IMR-90 (cell line): ENCODE results near the gene GPR35. TPM values are rescaled to one million over a fixed set of nuclear protein-coding genes. Genes with fewer than 3 reads are reported as not detected.

Source experiments
- ATAC-seq: fragments of 200-7000 bp; cut with Tn5 transposase; 2 replicates; pipeline ENCODE4 v1.9.1; 2020; ENCODE audit warnings: low read depth, mild to moderate bottlenecking, moderate library complexity
- BruUV-seq: library from RNA; stranded (reverse); fragments of 400-500 nt; replicated peaks from 2 replicates; lab custom pipeline; 2021; lab: Mats Ljungman, UMichigan
- CTCF ChIA-PET: fragments of 300-600 bp; formaldehyde crosslinking; extraction: SDS; loops from one replicate; lab custom pipeline; 2021; ENCODE audit warnings: antibody characterized with exemption; lab: Yijun Ruan, JAX
- POLR2A ChIA-PET: fragments of 300-600 bp; sonication (Branson Sonifier 250); formaldehyde crosslinking; loops from one replicate; lab custom pipeline; 2022; ENCODE audit warnings: antibody characterized with exemption; ENCODE audit not compliant: unreplicated experiment; lab: Charles Lee
- DNase-seq: peaks from one replicate; pipeline ENCODE4 v3.0.0; 2013
- H2AFZ ChIP-seq: replicated peaks from 2 replicates; pipeline ENCODE3; 2013; ENCODE audit warnings: low read length, mild to moderate bottlenecking; ENCODE audit not compliant: poor library complexity
- H2AK5ac ChIP-seq: 2 replicates; pipeline ENCODE4 v1.6.1; 2013; ENCODE audit warnings: low read depth, low read length, inconsistent platforms
- H2AK9ac ChIP-seq: replicated peaks from 2 replicates; pipeline ENCODE3; 2013; ENCODE audit warnings: mild to moderate bottlenecking, low read depth, low read length, moderate library complexity; ENCODE audit not compliant: poor library complexity
- H2BK120ac ChIP-seq: 2 replicates; pipeline ENCODE4 v1.6.1; 2013; ENCODE audit warnings: low read depth, low read length, inconsistent platforms
- H2BK15ac ChIP-seq: 3 replicates; pipeline ENCODE4 v1.6.1; 2013; ENCODE audit warnings: low read depth, low read length, inconsistent platforms
- H2BK20ac ChIP-seq: 2 replicates; pipeline ENCODE4 v1.6.1; 2013; ENCODE audit warnings: low read depth, mild to moderate bottlenecking, inconsistent platforms, low read length, moderate library complexity
- H2BK5ac ChIP-seq: 2 replicates; pipeline ENCODE4 v1.6.1; 2013; ENCODE audit warnings: mild to moderate bottlenecking, low read depth, low read length, inconsistent platforms; ENCODE audit not compliant: poor library complexity, severe bottlenecking
- H3K14ac ChIP-seq: replicated peaks from 2 replicates; pipeline ENCODE4 v1.6.1; 2013; ENCODE audit warnings: low read depth, low read length, inconsistent platforms
- H3K18ac ChIP-seq: 2 replicates; pipeline ENCODE4 v1.6.1; 2013; ENCODE audit warnings: low read depth, low read length, control low read depth
- H3K23ac ChIP-seq: 2 replicates; pipeline ENCODE4 v1.6.1; 2013; ENCODE audit warnings: low read depth, low read length, inconsistent platforms
- H3K27ac ChIP-seq: 2 replicates; pipeline ENCODE4 v1.5.1; 2013; ENCODE audit warnings: mild to moderate bottlenecking, control low read depth, low read length; ENCODE audit not compliant: insufficient read depth
- H3K27me3 ChIP-seq: 2 replicates; pipeline ENCODE4 v1.6.1; 2013; ENCODE audit warnings: low read length; ENCODE audit not compliant: control insufficient read depth, insufficient read depth
- H3K36me3 ChIP-seq: 2 replicates; pipeline ENCODE4 v1.6.1; 2013; ENCODE audit warnings: low read length, mixed read lengths; ENCODE audit not compliant: control insufficient read depth, insufficient read depth
- H3K4ac ChIP-seq: 2 replicates; pipeline ENCODE4 v1.6.1; 2013; ENCODE audit warnings: low read depth, low read length, inconsistent platforms
- H3K4me1 ChIP-seq: 2 replicates; pipeline ENCODE4 v1.6.1; 2013; ENCODE audit warnings: low read length, mixed read lengths; ENCODE audit not compliant: control insufficient read depth, insufficient read depth
- H3K4me2 ChIP-seq: 2 replicates; pipeline ENCODE4 v1.6.1; 2013; ENCODE audit warnings: low read depth, mild to moderate bottlenecking, control low read depth, low read length, moderate library complexity
- H3K4me3 ChIP-seq: 2 replicates; pipeline ENCODE4 v1.5.1; 2013; ENCODE audit warnings: low read depth, mild to moderate bottlenecking, control low read depth, low read length, moderate library complexity; ENCODE audit not compliant: insufficient read depth
- H3K56ac ChIP-seq: 2 replicates; pipeline ENCODE4 v1.6.1; 2013; ENCODE audit warnings: low read length, inconsistent platforms; ENCODE audit not compliant: insufficient read depth; ENCODE audit errors: extremely low read depth
- H3K79me1 ChIP-seq, 2 experiments: 2 replicates each; pipeline ENCODE4 v1.6.1; 2013; ENCODE audit warnings: low read length in 2 of 2, inconsistent platforms in 1 of 2, low read depth in 1 of 2
- H3K9ac ChIP-seq: 2 replicates; pipeline ENCODE4 v1.6.1; 2013; ENCODE audit warnings: low read depth, low read length, control low read depth
- H3K9me1 ChIP-seq: 2 replicates; pipeline ENCODE4 v1.6.1; 2013; ENCODE audit warnings: low read length, inconsistent platforms; ENCODE audit not compliant: insufficient read depth
- H3K9me3 ChIP-seq: 2 replicates; pipeline ENCODE4 v1.6.1; 2013; ENCODE audit warnings: low read length; ENCODE audit not compliant: control insufficient read depth, insufficient read depth
- H4K20me1 ChIP-seq: 2 replicates; pipeline ENCODE4 v1.6.1; 2013; ENCODE audit warnings: low read length, inconsistent platforms; ENCODE audit not compliant: insufficient read depth
- H4K5ac ChIP-seq: 2 replicates; pipeline ENCODE4 v1.6.1; 2013; ENCODE audit warnings: mild to moderate bottlenecking, low read depth, low read length, control low read depth
- H4K8ac ChIP-seq, 2 experiments: 2 replicates each; pipeline ENCODE4 v1.6.1; 2013; ENCODE audit warnings: low read depth in 2 of 2, low read length in 2 of 2, control low read depth in 1 of 2, inconsistent platforms in 1 of 2
- H4K91ac ChIP-seq: 2 replicates; pipeline ENCODE4 v1.6.1; 2013; ENCODE audit warnings: low read depth, low read length, inconsistent platforms; ENCODE audit not compliant: insufficient read depth
- BHLHE40 ChIP-seq: fragments of 150-350 bp; IDR thresholded peaks from 2 replicates; pipeline ENCODE4 v1.6.1; 2016; ENCODE audit warnings: mild to moderate bottlenecking, low read depth, low read length
- CEBPB ChIP-seq: IDR thresholded peaks from 2 replicates; pipeline ENCODE4 v1.6.1; 2012; ENCODE audit warnings: low read depth, low read length, improper control_type of control experiment
- CHD1 ChIP-seq: IDR thresholded peaks from 2 replicates; pipeline ENCODE4 v1.6.1; 2012; ENCODE audit warnings: low read depth, low read length, improper control_type of control experiment
- FOS ChIP-seq: fragments of 150-350 bp; IDR thresholded peaks from 2 replicates; pipeline ENCODE4 v1.6.1; 2016; ENCODE audit warnings: low read depth, low read length
- MAFK ChIP-seq: IDR thresholded peaks from 2 replicates; pipeline ENCODE4 v1.6.1; 2012; ENCODE audit warnings: low read depth, low read length, improper control_type of control experiment
- MAZ ChIP-seq: IDR thresholded peaks from 2 replicates; pipeline ENCODE4 v1.6.1; 2012; ENCODE audit warnings: low read depth, mild to moderate bottlenecking, low read length, improper control_type of control experiment, moderate library complexity, borderline replicate concordance
- MXI1 ChIP-seq: IDR thresholded peaks from 2 replicates; pipeline ENCODE4 v1.6.1; 2012; ENCODE audit warnings: low read depth, mild to moderate bottlenecking, low read length, moderate library complexity, borderline replicate concordance
- NFE2L2 ChIP-seq: fragments of 150-350 bp; IDR thresholded peaks from 2 replicates; pipeline ENCODE4 v1.6.1; 2016; ENCODE audit warnings: low read depth, mild to moderate bottlenecking, low read length
- POLR2A ChIP-seq: IDR thresholded peaks from 2 replicates; pipeline ENCODE4 v1.6.1; 2012; ENCODE audit warnings: mild to moderate bottlenecking, low read depth, low read length
- RAD21 ChIP-seq: IDR thresholded peaks from 2 replicates; pipeline ENCODE4 v1.6.1; 2012; ENCODE audit warnings: low read length, improper control_type of control experiment
- RCOR1 ChIP-seq: IDR thresholded peaks from 2 replicates; pipeline ENCODE4 v1.6.1; 2012; ENCODE audit warnings: mild to moderate bottlenecking, low read length, improper control_type of control experiment; ENCODE audit not compliant: insufficient replicate concordance
- RFX5 ChIP-seq: IDR thresholded peaks from 2 replicates; pipeline ENCODE4 v1.8.0; 2012; ENCODE audit warnings: low read depth, mild to moderate bottlenecking, low read length, moderate library complexity
- SMC3 ChIP-seq: fragments of 150-350 bp; IDR thresholded peaks from 2 replicates; pipeline ENCODE4 v1.6.1; 2016; ENCODE audit warnings: low read depth, mild to moderate bottlenecking, antibody characterized with exemption, low read length, moderate library complexity
- WGBS, 2 experiments: methylation state at CpG; one replicate each; pipeline versions ENCODE4 v1.1.5 to v1.1.7; 2013; ENCODE audit warnings: missing lambda C conversion rate in 2 of 2; ENCODE audit not compliant: insufficient read length in 1 of 2; ENCODE audit errors: extremely low coverage in 2 of 2; 5-methylcytosine and 5-hydroxymethylcytosine counted together
- dilution Hi-C: fragments of 300-500 bp; cut with HindIII; formaldehyde crosslinking; loops from one replicate; pipeline ENCODE4 v1.14.3; 2018; ENCODE audit warnings: low sequenced_read_pairs; ENCODE audit not compliant: unreplicated experiment
- in situ Hi-C: fragments of 300-500 bp; cut with MboI; formaldehyde crosslinking; loops from 3 replicates; pipeline ENCODE4 v1.14.3; 2019; ENCODE audit warnings: low sequenced_read_pairs, inconsistent platforms, mixed read lengths
- intact Hi-C: fragments of 100-400 bp; cut with micrococcal nuclease; formaldehyde crosslinking; loops from 2 replicates; pipeline ENCODE4 v1.10.0; 2022
- polyA plus RNA-seq, 3 experiments: library from polyadenylated mRNA; depleted of rRNA; stranded (reverse); fragments of >200 nt; gene quantifications; 2 replicates each; pipeline ENCODE4 v1.2.3, GENCODE V29; 2012; ENCODE audit warnings: low replicate concordance in 1 of 3
- total RNA-seq: library from RNA; depleted of rRNA; stranded (reverse); fragments of >200 nt; gene quantifications from 2 replicates; pipeline ENCODE4 v1.2.3, GENCODE V29; 2012
- TF ChIP-seq, protein P1 (sequence below): fragments of 150-350 bp; IDR thresholded peaks from 2 replicates; pipeline ENCODE4 v1.6.1; 2017; ENCODE audit warnings: mild to moderate bottlenecking, antibody characterized with exemption, low read length, low read depth
- TF ChIP-seq, protein P2 (sequence below): fragments of 150-350 bp; IDR thresholded peaks from 2 replicates; pipeline ENCODE4 v1.6.1; 2016; ENCODE audit warnings: low read depth, mild to moderate bottlenecking, low read length, moderate library complexity, borderline replicate concordance
- TF ChIP-seq, protein P3 (sequence below): conservative IDR thresholded peaks from 2 replicates; pipeline ENCODE4 v1.5.1; 2012; ENCODE audit warnings: mild to moderate bottlenecking, low read depth, low read length, improper control_type of control experiment

GPR35 gene
- total and polyA plus RNA-seq, 2 of the 4 experiments (the other 2 are of a cell fraction), result 0.31 TPM; not detected in 1

DNA sequence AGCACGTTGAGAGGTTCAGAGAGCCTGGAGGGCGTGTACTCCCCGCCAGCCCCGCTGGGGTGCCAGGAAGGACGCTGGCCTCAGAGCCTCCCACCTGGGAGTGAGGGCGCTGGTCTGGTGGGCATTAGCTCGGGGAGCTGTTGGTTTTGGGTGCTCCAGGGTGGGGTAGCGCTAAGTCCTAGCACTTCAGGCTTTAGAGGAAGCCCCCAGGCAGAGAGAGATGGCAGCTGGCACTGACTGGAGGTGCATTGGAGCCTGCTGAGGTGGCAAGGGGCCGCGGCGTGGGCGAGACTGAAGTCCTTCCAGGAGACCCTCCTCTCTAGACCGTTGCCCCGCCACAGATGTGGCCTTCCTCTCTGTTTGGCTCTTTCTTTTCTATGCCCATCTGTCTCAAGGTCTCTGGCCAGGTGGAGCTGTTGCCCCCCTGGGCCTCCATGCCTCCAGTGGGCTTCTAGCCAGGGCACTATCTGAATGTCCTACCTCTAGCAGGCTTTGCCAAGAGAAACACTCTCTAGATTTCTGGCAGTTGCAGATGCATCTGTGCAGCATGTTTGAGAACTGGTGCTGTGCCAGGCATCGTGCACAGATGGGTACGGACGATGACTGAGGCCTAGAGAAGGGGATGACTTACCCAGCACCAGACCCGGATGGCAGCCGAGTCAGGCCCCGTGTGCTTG is 32.1 kb upstream of the GPR35 start:
- Histone ChIP-seq H3K79me1 (peaks cover 0 to 35% of the 10 kb centered on the region in 2 experiments; a peak in 3 of 4 replicates), H2BK5ac (no peak overlapping the region), H4K5ac (no peak overlapping the region), H3K9ac (no peak overlapping the region), H3K27me3 (no peaks in the 10 kb centered on the region), H2AK9ac (no peak overlapping the region), H3K4ac (no peak overlapping the region), H2AFZ (no peak overlapping the region), H4K8ac (no peak overlapping the region), H3K9me3 (no peaks in the 10 kb centered on the region), H3K23ac (no peak overlapping the region), H2AK5ac (no peak overlapping the region), H3K14ac (no peak overlapping the region), H3K4me3 (no peak overlapping the region), H3K9me1 (0 out of 2 replicates have a peak, but pooled peaks cover 2% of the 10 kb centered on the region), H4K91ac (no peak overlapping the region), H2BK15ac (no peak overlapping the region), H3K4me2 (no peak overlapping the region), H2BK20ac (no peak overlapping the region), H3K56ac (no peak overlapping the region), H3K4me1 (no peaks in the 10 kb centered on the region), H3K36me3 (peaks cover 27% of the 10 kb centered on the region), H2BK120ac (no peak overlapping the region), H3K27ac (no peak overlapping the region), H3K18ac (no peak overlapping the region), H4K20me1 (peaks cover 5% of the 10 kb centered on the region)
- WGBS, 2 experiments, result 94% methylated on average over 16 of the region's 20 CpGs; no CpG with 5 or more reads in 1 of the 2 experiments
- no peak for ATAC-seq
- BruUV-seq, result no TSS peak
- intact Hi-C loops (no loop called here), in situ Hi-C loops (no loop called here), dilution Hi-C loops (no loop called here)
- ChIA-PET POLR2A (no interaction called here), CTCF (no interaction called here)
- TF ChIP-seq, protein P1, sequence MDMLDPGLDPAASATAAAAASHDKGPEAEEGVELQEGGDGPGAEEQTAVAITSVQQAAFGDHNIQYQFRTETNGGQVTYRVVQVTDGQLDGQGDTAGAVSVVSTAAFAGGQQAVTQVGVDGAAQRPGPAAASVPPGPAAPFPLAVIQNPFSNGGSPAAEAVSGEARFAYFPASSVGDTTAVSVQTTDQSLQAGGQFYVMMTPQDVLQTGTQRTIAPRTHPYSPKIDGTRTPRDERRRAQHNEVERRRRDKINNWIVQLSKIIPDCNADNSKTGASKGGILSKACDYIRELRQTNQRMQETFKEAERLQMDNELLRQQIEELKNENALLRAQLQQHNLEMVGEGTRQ, result no peak
- no peak for TF ChIP-seq RFX5
- no peak for TF ChIP-seq MXI1
- TF ChIP-seq, protein P2, sequence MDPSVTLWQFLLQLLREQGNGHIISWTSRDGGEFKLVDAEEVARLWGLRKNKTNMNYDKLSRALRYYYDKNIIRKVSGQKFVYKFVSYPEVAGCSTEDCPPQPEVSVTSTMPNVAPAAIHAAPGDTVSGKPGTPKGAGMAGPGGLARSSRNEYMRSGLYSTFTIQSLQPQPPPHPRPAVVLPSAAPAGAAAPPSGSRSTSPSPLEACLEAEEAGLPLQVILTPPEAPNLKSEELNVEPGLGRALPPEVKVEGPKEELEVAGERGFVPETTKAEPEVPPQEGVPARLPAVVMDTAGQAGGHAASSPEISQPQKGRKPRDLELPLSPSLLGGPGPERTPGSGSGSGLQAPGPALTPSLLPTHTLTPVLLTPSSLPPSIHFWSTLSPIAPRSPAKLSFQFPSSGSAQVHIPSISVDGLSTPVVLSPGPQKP, result no peak
- no peak for TF ChIP-seq NFE2L2
- no peak for TF ChIP-seq SMC3
- TF ChIP-seq, protein P3, sequence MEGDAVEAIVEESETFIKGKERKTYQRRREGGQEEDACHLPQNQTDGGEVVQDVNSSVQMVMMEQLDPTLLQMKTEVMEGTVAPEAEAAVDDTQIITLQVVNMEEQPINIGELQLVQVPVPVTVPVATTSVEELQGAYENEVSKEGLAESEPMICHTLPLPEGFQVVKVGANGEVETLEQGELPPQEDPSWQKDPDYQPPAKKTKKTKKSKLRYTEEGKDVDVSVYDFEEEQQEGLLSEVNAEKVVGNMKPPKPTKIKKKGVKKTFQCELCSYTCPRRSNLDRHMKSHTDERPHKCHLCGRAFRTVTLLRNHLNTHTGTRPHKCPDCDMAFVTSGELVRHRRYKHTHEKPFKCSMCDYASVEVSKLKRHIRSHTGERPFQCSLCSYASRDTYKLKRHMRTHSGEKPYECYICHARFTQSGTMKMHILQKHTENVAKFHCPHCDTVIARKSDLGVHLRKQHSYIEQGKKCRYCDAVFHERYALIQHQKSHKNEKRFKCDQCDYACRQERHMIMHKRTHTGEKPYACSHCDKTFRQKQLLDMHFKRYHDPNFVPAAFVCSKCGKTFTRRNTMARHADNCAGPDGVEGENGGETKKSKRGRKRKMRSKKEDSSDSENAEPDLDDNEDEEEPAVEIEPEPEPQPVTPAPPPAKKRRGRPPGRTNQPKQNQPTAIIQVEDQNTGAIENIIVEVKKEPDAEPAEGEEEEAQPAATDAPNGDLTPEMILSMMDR, result no peak
- no peak for TF ChIP-seq RAD21
- no peak for TF ChIP-seq MAZ
- no peak for TF ChIP-seq POLR2A
- no peak for TF ChIP-seq BHLHE40
- no peak for TF ChIP-seq CHD1
- no peak for TF ChIP-seq RCOR1
- no peak for TF ChIP-seq MAFK
- no peak for TF ChIP-seq FOS
- TF ChIP-seq CEBPB, result no peak
- DNase-seq, result no peak
